SKM-1 (cell line): ENCODE results near the gene FOXP1.
"Not testable (repeated sequence)": the region's sequence is repeated elsewhere in the genome, so short reads cannot be mapped to it uniquely, and the experiment has no call there.

Source experiments
- DNase-seq: peaks from one replicate; lab custom pipeline; 2025; ENCODE audit not compliant: unreplicated experiment; lab: John Stamatoyannopoulos, UW

FOXP1 gene

DNA sequence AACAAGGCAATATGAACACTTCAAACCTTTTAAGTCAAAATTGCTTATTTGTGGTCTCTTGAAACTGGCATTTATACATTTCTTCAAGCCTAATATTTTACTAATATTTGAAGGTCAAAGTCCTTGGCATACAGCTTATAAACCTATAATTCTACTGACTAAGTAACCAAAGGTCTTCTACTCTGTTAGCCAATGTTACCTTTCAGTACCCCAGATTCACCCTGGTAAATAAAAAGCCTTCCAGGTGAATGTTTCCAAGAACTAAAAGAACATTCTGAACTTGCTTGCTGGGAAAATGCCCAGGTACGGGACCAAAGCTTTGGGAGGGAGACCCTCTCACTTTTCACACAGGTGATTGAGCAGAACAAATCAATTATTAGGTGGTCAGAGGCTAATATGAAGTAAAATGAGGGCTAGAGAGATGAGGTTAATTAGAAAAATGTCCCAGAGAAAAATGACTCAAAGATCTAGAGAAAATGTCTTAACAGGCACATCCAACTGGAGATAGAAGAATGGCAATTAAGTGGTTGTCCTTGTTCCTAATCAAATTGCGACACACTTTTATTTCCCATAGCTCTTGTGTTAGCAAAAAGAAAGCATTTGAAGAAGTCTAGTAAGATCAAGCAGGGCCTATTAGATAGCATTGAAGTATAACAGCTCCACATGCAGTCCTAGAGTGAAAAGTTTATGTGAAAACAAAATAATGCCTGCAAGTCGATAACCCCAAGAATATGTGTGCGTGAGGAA is 232.0 kb downstream of the FOXP1 start:
- no peak for DNase-seq

DNA sequence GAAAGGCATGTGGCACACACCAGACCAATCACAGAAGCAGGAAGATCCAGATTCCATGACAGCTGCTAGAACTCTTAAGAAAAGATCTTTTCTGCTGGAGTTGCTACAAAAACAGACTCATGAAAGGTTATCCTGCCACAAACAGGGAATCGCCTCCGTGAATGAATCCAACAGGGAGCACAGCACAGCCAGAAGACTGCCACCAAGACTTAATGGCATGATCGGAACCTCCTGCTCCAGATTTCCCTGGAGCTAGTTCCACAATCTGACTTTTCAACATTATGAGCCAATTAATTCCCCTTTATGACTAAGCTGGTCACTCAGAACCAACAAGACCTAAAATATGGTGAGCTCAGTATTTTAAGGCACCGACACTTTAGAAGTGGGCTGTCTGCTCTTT is 232.5 kb downstream of the FOXP1 start:
- no peak for DNase-seq

DNA sequence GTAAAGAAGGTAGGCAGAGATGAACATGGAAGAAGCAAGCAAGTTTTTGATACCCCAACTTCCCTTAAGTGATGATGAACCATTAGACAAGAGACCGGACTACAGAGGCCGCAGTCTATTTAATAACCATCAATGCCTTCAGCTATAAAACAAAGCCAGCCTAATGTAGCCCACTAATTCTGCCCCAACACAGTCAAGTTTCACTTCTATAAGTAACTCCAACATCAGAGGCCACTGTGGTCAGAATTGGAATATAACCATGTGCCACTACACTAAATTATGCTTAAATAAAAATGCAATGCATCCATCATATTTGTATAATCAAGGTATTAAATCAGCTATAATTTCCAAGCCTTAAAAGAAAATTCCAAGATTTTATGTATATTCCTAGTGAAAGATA is 234.7 kb downstream of the FOXP1 start:
- DNase-seq: no peak

DNA sequence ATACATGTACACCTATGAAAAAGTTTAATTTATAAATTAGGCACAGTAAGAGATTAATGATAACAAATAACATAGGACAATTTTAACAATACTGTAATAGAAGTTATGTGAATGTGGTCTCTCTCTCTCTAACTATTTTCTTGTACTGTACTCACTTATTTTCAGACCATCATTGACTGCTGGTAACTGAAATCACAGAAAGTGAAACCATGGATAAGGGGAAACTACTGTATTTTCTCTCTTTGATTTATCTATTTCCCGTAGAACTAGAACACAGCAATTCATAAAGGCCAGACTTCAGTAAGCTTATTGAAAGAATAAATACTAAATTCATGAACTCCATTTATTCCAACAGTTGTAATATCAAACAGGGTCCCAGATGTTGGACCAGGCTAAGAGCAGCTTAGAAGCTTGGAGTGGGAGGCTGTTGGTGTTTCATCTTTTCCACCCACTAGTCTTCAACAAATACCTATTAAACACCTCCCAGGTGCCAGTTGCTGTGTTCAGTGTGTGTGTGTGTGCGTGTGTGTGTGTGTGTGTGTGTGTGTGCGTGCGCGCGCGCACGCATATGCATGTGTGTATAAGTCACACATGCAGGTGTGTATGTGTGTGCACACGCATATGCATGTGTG is 235.4 kb downstream of the FOXP1 start:
- DNase-seq: no peak

GRCh38 chr3:71346061-71346460 is 237.5 kb downstream of the FOXP1 start:
- DNase-seq: no peak

- no peak for DNase-seq
Measured at GRCh38 chr3:71345429-71346040, 238.0 kb downstream of the FOXP1 start.

- DNase-seq: no peak
Measured at GRCh38 chr3:71341721-71342120, 241.8 kb downstream of the FOXP1 start.

DNA sequence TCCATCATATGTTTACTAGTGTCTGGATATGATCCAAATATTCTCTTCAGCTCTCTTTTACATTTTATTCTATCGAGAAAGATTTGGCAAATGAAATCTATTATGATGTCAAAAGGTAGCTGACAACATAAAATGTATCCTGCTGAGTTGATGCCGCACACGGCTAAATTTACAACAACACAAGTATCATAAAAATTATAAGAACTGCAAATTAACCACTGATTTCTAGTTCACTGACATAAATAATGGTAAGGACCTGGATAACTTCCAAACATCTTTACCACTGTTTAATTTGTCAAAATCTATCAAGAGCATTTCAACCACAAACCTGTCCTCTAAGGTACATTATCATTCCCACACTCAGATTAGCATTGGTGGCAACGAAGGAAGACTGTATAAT is 244.5 kb downstream of the FOXP1 start:
- DNase-seq: no peak

DNA sequence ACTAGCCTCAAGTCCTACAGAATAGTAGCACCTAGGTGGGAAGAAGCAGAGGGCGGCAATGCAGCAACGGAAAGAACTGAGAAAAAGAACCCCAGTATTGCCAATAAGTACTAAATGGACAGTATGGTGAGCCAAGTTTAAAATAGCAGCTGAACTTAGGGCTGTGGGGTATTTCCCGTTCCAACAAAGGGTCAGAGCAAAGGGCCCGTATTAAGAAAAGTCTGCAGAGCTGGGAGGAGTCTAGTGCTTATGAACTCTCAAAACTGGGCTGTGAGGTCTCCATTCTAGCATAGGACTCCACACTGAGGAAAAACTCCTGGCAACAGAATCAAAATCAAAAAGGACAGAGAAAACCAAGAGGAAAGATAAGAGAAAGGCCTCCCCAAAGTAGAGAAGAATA is 250.7 kb downstream of the FOXP1 start:
- DNase-seq: no peak

- no peak for DNase-seq
Measured at GRCh38 chr3:71330909-71331308, 252.6 kb downstream of the FOXP1 start.

DNA sequence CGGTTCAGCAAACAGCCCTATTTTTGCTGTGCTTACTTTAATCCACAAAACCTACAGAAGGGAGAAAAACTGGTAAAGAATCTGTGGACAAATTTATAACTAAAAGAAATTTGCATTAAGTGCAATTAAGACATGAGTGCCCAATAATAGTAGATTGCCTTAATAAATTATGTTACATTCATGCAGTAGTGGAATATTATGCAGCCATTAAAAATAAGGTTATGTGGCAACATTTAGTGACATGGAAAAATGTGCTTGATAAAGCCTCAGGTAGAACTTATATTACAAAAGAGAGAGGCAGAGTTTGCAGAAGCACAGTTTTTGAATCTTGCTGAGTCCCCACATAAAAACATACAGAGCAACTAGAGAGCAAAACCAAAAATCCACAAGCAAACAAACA is 253.0 kb downstream of the FOXP1 start:
- DNase-seq: no peak

DNA sequence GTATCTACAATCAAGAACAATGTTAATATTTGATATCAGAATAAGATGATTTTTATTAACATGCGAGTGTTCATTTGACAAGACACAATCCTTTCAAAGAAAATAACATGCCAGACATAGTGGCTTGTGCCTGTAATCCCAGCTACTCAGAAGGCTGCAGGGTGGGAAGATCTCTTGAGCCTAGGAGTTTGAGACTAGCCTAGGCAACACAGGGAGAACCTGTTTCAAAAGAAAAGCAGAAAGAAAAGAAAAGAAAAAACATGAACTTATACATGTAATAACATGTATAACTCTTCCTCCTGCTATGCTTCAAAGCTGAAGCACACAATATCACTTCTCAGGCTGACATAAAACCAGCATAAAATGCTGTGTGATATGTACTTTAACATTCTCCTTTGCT is 253.7 kb downstream of the FOXP1 start:
- no peak for DNase-seq

DNA sequence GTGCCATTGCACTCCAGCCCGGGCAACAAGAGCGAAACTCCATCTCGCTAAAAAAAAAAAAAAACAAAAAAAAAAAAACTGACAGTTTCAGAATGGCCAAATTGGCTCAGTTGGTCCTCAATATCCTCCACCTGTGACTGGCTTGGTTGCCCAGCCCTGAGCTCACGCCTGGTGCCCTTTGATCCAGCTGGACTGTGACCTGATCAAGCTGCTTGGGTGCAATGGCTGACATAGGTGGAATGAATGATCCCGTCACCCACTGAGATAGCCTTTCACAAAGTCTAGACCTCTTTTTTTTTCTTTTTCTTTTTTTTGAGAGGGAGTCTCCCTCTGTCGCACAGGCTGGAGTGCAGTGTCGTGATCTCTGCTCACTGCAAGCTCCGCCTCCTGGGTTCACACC is 254.6 kb downstream of the FOXP1 start:
- no peak for DNase-seq

- no peak for DNase-seq
Measured at GRCh38 chr3:71327936-71328335, 255.6 kb downstream of the FOXP1 start.

GRCh38 chr3:71325715-71326114 is 257.8 kb downstream of the FOXP1 start:
- DNase-seq: no peak

DNA sequence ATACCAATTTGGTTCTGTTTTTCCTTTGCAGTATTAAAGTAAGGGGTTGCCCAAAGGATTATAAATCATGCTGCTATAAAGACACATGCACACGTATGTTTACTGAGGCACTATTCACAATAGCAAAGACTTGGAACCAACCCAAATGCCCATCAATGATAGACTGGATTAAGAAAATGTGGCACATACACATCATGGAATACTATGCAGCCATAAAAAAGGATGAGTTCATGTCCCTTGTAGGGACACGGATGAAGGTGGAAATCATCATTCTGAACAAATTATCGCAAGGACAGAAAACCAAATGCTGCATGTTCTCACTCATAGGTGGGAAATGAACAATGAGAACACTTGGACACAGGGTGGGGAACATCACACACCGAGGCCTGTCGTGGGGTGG is 259.3 kb downstream of the FOXP1 start:
- DNase-seq: not testable (repeated sequence)

- DNase-seq: no peak
Measured at GRCh38 chr3:71323558-71323957, 260.0 kb downstream of the FOXP1 start.

- DNase-seq: no peak
Measured at GRCh38 chr3:71322154-71322553, 261.4 kb downstream of the FOXP1 start.

DNA sequence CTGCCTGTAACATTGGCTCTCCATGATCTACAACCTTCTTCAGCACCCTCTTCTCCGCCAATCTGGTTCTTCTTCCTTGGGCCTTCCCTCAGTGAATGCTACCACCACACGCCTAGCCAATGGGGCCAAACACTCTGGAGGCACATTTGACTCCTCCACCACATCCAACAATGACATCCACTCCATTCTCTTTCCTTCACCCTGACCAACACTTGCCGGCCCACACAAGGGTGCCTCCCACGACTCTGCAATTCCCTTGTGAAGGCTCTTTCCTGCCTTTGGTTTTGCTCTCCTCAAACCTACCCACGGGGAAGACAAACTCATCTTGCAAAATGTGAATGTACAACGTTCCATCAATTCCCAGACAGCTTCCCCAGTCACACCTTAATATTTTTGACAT is 263.8 kb downstream of the FOXP1 start:
- no peak for DNase-seq

- no peak for DNase-seq
Measured at GRCh38 chr3:71318458-71318827, 265.1 kb downstream of the FOXP1 start.

GRCh38 chr3:71317749-71318457 is 265.6 kb downstream of the FOXP1 start:
- no peak for DNase-seq

DNA sequence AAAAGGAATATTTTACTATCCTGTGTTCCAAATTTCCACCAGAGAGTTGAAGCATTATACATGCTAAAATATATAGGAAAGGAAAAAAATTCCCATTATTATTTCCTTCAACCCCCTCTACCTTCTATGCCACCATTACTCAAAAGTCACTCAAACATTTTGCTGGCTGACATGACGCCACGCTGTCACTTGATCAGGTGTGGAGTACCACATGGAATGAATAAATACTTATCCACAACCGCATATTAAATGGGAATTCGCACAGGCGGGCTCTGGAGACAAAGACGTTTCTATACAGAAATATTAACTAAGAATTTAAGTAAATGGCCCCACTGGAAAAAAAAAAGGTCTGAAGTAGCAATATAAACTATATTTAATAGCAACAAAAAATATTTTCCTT is 266.4 kb downstream of the FOXP1 start:
- DNase-seq: no peak
